NB4 (cell line): ENCODE data around the gene BRCC3.

ENCODE experiments used
- POLR2A ChIP-seq: IDR thresholded peaks from 2 replicates; pipeline ENCODE4 v1.6.1; 2011; ENCODE audit warnings: mild to moderate bottlenecking; ENCODE audit not compliant: insufficient read length; ENCODE audit errors: extremely low read depth
- TF ChIP-seq, protein P1 (sequence below): IDR thresholded peaks from one replicate; pipeline ENCODE4 v1.5.1; 2012; ENCODE audit warnings: low read depth, low read length
- TF ChIP-seq, protein P2 (sequence below): IDR thresholded peaks from 2 replicates; pipeline ENCODE4 v1.6.1; 2011; ENCODE audit warnings: low read depth, low read length

DNA sequence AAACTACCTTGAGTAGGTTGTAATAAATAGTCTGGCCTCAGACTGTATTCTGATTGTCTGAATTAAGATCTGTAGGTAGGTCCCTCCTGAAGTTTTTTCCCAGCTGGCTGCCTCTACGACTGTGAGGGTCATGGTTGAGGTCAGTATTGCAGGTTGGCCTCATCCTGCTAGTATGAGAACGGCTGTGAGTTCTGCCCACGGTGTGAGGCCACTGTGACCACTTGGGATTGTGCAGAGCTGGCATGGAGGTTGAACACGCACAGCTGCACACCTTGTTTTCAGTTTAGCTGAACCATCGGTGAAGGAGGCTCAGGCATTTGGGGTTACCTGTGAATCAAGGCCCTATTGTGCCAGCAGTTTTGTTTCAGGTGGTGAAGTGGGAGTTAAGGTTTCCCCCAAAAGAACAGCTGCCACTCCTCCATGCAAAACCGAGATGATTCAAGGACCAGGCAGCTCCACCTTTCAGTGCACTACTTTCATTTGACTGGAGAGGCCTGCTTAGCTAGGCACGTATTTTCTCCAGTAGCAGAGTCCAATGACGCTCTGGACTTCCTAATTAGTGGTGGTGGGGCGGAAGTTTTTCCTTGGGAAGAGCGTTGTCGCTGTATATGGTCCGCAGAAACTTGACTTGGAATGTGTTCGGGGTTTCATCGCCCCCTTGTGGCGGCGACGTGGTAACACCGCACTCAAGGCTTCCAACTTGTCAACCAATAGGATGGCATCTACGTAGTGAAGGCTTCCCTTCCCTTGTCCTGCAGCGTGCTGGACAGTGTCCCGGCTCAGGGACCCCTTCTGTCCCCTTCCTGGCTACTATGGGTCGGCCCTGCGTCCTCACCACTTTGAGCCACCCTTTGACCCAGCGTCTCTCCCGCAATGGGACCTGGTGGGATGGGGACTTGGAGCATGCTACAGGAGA lies 14.2 kb upstream of the BRCC3 start:
- TF ChIP-seq, protein P1, sequence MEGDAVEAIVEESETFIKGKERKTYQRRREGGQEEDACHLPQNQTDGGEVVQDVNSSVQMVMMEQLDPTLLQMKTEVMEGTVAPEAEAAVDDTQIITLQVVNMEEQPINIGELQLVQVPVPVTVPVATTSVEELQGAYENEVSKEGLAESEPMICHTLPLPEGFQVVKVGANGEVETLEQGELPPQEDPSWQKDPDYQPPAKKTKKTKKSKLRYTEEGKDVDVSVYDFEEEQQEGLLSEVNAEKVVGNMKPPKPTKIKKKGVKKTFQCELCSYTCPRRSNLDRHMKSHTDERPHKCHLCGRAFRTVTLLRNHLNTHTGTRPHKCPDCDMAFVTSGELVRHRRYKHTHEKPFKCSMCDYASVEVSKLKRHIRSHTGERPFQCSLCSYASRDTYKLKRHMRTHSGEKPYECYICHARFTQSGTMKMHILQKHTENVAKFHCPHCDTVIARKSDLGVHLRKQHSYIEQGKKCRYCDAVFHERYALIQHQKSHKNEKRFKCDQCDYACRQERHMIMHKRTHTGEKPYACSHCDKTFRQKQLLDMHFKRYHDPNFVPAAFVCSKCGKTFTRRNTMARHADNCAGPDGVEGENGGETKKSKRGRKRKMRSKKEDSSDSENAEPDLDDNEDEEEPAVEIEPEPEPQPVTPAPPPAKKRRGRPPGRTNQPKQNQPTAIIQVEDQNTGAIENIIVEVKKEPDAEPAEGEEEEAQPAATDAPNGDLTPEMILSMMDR = peak; percentile 61
- TF ChIP-seq POLR2A = no peak
- TF ChIP-seq, protein P2, sequence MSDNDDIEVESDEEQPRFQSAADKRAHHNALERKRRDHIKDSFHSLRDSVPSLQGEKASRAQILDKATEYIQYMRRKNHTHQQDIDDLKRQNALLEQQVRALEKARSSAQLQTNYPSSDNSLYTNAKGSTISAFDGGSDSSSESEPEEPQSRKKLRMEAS = 0 out of 2 replicates have a peak, but pooled peaks have one; percentile 23
